Measurements from ENCODE around the gene MFSD12. TPM values are rescaled to one million over a fixed set of nuclear protein-coding genes. Genes with fewer than 3 reads are reported as not detected.

MFSD12 gene
- total RNA-seq, 4 donors from 2014 or later = 22.3 to 77.3 (median 48.7) TPM

- no peak overlapping the region for H3K4me3 ChIP-seq
- ATAC-seq (peak; percentile 66 to 85), DNase-seq (peak; percentile 39 to 65)
- TF ChIP-seq CTCF (IDR thresholded peaks at IDR 0.05 in 4 of 5, conservative IDR thresholded peaks at IDR 0.05 in 1 of 5) = peak; percentile 86 to 96 (median 95)
- no peak for TF ChIP-seq POLR2A (IDR thresholded peaks at IDR 0.05)
- in situ Hi-C loops (cut with MboI; ENCODE audit: low sequenced_read_pairs in 4 of 4) (no loop called here), intact Hi-C loops (cut with DNase I; ENCODE audit: low total_unique reads) (loop anchor here (2.0 to 5.0 kb wide), 2 partner anchors 37 to 74 kb away; no protein-coding TSS in a partner anchor)
- no peaks in the 10 kb centered on the region for H3K9me3 ChIP-seq
- H3K36me3 ChIP-seq = no peaks in the 10 kb centered on the region
- H3K4me1 ChIP-seq = no peaks in the 10 kb centered on the region
- no peak overlapping the region for H3K27ac ChIP-seq
- H3K27me3 ChIP-seq = no peaks in the 10 kb centered on the region
Measured at GRCh38 chr19:3544742-3545668, 12.4 kb downstream of the MFSD12 start.

DNA sequence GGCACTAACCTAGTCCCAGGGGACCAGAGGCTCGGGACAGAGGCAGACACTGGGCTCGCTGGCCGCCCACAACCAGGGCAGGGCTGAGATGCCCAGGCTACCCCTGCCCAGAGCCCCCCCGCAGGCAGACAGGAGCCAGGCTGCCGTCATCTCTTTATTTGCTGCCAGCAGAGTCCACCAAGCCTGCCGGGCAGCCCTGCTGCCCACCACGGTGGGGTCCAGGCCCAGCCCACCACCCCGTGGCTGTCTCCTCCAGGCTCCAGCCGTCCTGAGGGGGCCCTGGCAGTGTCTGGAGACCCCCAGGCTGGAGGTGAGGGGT is 13.4 kb downstream of the MFSD12 start:
- in situ Hi-C loops (cut with MboI; ENCODE audit: low sequenced_read_pairs in 4 of 4) = no loop called here
- H3K9me3 ChIP-seq = no peaks in the 10 kb centered on the region
- no peaks in the 10 kb centered on the region for H3K4me1 ChIP-seq
- no peak overlapping the region for H3K4me3 ChIP-seq
- ATAC-seq (no peak), DNase-seq (no peak)
- no peak overlapping the region for H3K27ac ChIP-seq
- TF ChIP-seq POLR2A (IDR thresholded peaks at IDR 0.05) (no peak), CTCF (IDR thresholded peaks at IDR 0.05 in 4 of 5, conservative IDR thresholded peaks at IDR 0.05 in 1 of 5) (no peak)
- intact Hi-C loops (cut with DNase I; ENCODE audit: low total_unique reads) = loop anchor here (2.0 kb wide), 1 partner anchor 75 kb away; no protein-coding TSS in a partner anchor
- H3K36me3 ChIP-seq = no peaks in the 10 kb centered on the region
- H3K27me3 ChIP-seq = no peaks in the 10 kb centered on the region

- Histone ChIP-seq H3K27me3 (no peaks in the 10 kb centered on the region), H3K4me3 (no peak overlapping the region), H3K36me3 (no peaks in the 10 kb centered on the region), H3K4me1 (no peaks in the 10 kb centered on the region), H3K27ac (no peak overlapping the region), H3K9me3 (no peaks in the 10 kb centered on the region)
- ATAC-seq (no peak), DNase-seq (no peak)
- intact Hi-C loops (cut with DNase I; ENCODE audit: low total_unique reads) (loop anchor here (2.0 kb wide), 1 partner anchor 75 kb away; no protein-coding TSS in a partner anchor), in situ Hi-C loops (cut with MboI; ENCODE audit: low sequenced_read_pairs in 4 of 4) (no loop called here)
- TF ChIP-seq CTCF (IDR thresholded peaks at IDR 0.05 in 4 of 5, conservative IDR thresholded peaks at IDR 0.05 in 1 of 5) (no peak), POLR2A (IDR thresholded peaks at IDR 0.05) (no peak)
Measured at GRCh38 chr19:3543150-3544057, 14.0 kb downstream of the MFSD12 start.

DNA sequence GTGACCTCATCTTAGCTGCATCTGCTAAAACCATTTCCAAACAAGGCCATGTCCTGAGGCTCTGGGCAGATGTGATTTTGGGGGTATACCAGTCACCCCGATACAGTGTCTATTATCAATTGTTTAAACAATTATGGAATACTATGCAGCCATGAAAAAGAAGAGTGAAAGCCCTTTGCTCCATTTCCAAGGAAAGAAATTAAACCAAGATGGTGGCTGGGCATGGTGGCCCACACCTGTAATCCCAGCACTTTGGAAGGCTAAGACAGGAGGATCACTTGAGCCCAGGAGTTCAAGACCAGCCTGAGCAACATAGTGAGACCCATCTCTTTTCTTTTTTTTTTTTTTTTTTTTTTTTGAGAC is 17.6 kb downstream of the MFSD12 start:
- Histone ChIP-seq H3K27me3 (no peaks in the 10 kb centered on the region), H3K4me1 (no peaks in the 10 kb centered on the region), H3K27ac (no peak overlapping the region), H3K9me3 (no peaks in the 10 kb centered on the region), H3K4me3 (no peak overlapping the region), H3K36me3 (peaks cover 0 to 17% of the 10 kb centered on the region in 2 donors)
- intact Hi-C loops (cut with DNase I; ENCODE audit: low total_unique reads) (no loop called here), in situ Hi-C loops (cut with MboI; ENCODE audit: low sequenced_read_pairs in 4 of 4) (no loop called here)
- TF ChIP-seq POLR2A (IDR thresholded peaks at IDR 0.05) (no peak), CTCF (IDR thresholded peaks at IDR 0.05 in 4 of 5, conservative IDR thresholded peaks at IDR 0.05 in 1 of 5) (no peak)
- ATAC-seq (no peak), DNase-seq (no peak)
